Mesenchymal stem cell (in vitro differentiated cells and primary cell): Measurements from ENCODE around the gene PLA2G2D.

ENCODE experiments used
- DNase-seq: peaks from one replicate; pipeline ENCODE4 v3.0.0-alpha.2; 2013
- H2AFZ ChIP-seq: one replicate; pipeline ENCODE4 v1.6.1; 2013; ENCODE audit warnings: low read depth, mild to moderate bottlenecking, control low read depth, inconsistent platforms, low read length, moderate library complexity
- H2AK5ac ChIP-seq: 2 replicates; pipeline ENCODE4 v1.6.1; 2013; ENCODE audit warnings: low read length, moderate library complexity, mild to moderate bottlenecking, inconsistent platforms; ENCODE audit not compliant: severe bottlenecking
- H2BK120ac ChIP-seq: one replicate; pipeline ENCODE4 v1.6.1; 2013; ENCODE audit warnings: low read depth, mild to moderate bottlenecking, inconsistent platforms, low read length, moderate library complexity
- H2BK12ac ChIP-seq, 2 experiments: one replicate each; pipeline ENCODE4 v1.6.1; 2013; ENCODE audit warnings: inconsistent platforms in 2 of 2, low read length in 2 of 2, mild to moderate bottlenecking in 2 of 2, moderate library complexity in 2 of 2, control low read depth in 1 of 2
- H2BK15ac ChIP-seq: one replicate; pipeline ENCODE4 v1.6.1; 2013; ENCODE audit warnings: mild to moderate bottlenecking, low read depth, inconsistent platforms; ENCODE audit not compliant: poor library complexity, severe bottlenecking
- H2BK5ac ChIP-seq: 2 replicates; pipeline ENCODE4 v1.6.1; 2013; ENCODE audit warnings: low read depth, mild to moderate bottlenecking, low read length, control low read depth, inconsistent platforms; ENCODE audit not compliant: poor library complexity, severe bottlenecking
- H3K14ac ChIP-seq, 2 experiments: one replicate each; pipeline ENCODE4 v1.6.1; 2013; ENCODE audit warnings: inconsistent platforms in 2 of 2, low read length in 2 of 2, control low read depth in 1 of 2, mild to moderate bottlenecking in 1 of 2, moderate library complexity in 1 of 2
- H3K18ac ChIP-seq, 2 experiments: one replicate each; pipeline ENCODE4 v1.6.1; 2013; ENCODE audit warnings: inconsistent platforms in 2 of 2, low read length in 2 of 2, control low read depth in 1 of 2, low read depth in 1 of 2, mild to moderate bottlenecking in 1 of 2
- H3K23ac ChIP-seq, 2 experiments: one replicate each; pipeline ENCODE4 v1.6.1; 2013; ENCODE audit warnings: inconsistent platforms in 2 of 2, low read length in 2 of 2, mild to moderate bottlenecking in 2 of 2, moderate library complexity in 2 of 2, control low read depth in 1 of 2
- H3K27ac ChIP-seq: 2 replicates; pipeline ENCODE4 v1.5.1; 2013; ENCODE audit warnings: mild to moderate bottlenecking, moderate library complexity, low read length, control low read depth, inconsistent platforms; ENCODE audit not compliant: poor library complexity, severe bottlenecking
- H3K27me3 ChIP-seq, 2 experiments: 2 replicates each; pipeline versions ENCODE4 v1.6.1 to v1.7.0; 2013; ENCODE audit warnings: low read length in 2 of 2, mild to moderate bottlenecking in 2 of 2, moderate library complexity in 2 of 2, control low read depth in 1 of 2, inconsistent platforms in 1 of 2; ENCODE audit not compliant: control insufficient read depth in 1 of 2, insufficient read depth in 1 of 2
- H3K36me3 ChIP-seq, 2 experiments: 2 replicates each; pipeline versions ENCODE4 v1.6.1 to v1.7.0; 2013; ENCODE audit warnings: low read length in 2 of 2, control low read depth in 1 of 2, inconsistent platforms in 1 of 2, low read depth in 1 of 2, mild to moderate bottlenecking in 1 of 2; ENCODE audit not compliant: insufficient read depth in 2 of 2, control insufficient read depth in 1 of 2
- H3K4ac ChIP-seq, 2 experiments: one replicate each; pipeline ENCODE4 v1.6.1; 2013; ENCODE audit warnings: inconsistent platforms in 2 of 2, low read length in 2 of 2, mild to moderate bottlenecking in 2 of 2, moderate library complexity in 2 of 2, control low read depth in 1 of 2, low read depth in 1 of 2
- H3K4me1 ChIP-seq: 2 replicates; pipeline ENCODE4 v1.6.1; 2013; ENCODE audit warnings: low read depth, low read length, control low read depth; ENCODE audit not compliant: control insufficient read depth, insufficient read depth
- H3K4me2 ChIP-seq: 2 replicates; pipeline ENCODE4 v1.6.1; 2013; ENCODE audit warnings: low read length, mild to moderate bottlenecking, inconsistent platforms; ENCODE audit not compliant: poor library complexity, severe bottlenecking
- H3K4me3 ChIP-seq, 2 experiments: 2 replicates each; pipeline versions ENCODE4 v1.5.1 to v1.7.0; 2013; ENCODE audit warnings: low read length in 2 of 2, mild to moderate bottlenecking in 2 of 2, control low read depth in 1 of 2, low read depth in 1 of 2; ENCODE audit not compliant: insufficient read depth in 1 of 2
- H3K79me1 ChIP-seq: replicated peaks from 2 replicates; pipeline ENCODE4 v1.6.1; 2013; ENCODE audit warnings: mild to moderate bottlenecking, control low read depth, low read length, inconsistent platforms; ENCODE audit not compliant: poor library complexity, severe bottlenecking
- H3K9ac ChIP-seq: 2 replicates; pipeline ENCODE4 v1.7.0; 2013; ENCODE audit warnings: mild to moderate bottlenecking, low read length, moderate library complexity
- H3K9me3 ChIP-seq: 2 replicates; pipeline ENCODE4 v1.7.0; 2013; ENCODE audit warnings: mild to moderate bottlenecking, low read length; ENCODE audit not compliant: control insufficient read depth
- H4K8ac ChIP-seq: one replicate; pipeline ENCODE4 v1.6.1; 2013; ENCODE audit warnings: inconsistent platforms, mild to moderate bottlenecking, low read length, moderate library complexity
- H4K91ac ChIP-seq: one replicate; pipeline ENCODE4 v1.6.1; 2013; ENCODE audit warnings: mild to moderate bottlenecking, low read length, inconsistent platforms
- WGBS: methylation state at CpG from one replicate; pipeline ENCODE4 v1.1.7; 2013; ENCODE audit warnings: mixed read lengths; 5-methylcytosine and 5-hydroxymethylcytosine counted together

Gene PLA2G2D

DNA sequence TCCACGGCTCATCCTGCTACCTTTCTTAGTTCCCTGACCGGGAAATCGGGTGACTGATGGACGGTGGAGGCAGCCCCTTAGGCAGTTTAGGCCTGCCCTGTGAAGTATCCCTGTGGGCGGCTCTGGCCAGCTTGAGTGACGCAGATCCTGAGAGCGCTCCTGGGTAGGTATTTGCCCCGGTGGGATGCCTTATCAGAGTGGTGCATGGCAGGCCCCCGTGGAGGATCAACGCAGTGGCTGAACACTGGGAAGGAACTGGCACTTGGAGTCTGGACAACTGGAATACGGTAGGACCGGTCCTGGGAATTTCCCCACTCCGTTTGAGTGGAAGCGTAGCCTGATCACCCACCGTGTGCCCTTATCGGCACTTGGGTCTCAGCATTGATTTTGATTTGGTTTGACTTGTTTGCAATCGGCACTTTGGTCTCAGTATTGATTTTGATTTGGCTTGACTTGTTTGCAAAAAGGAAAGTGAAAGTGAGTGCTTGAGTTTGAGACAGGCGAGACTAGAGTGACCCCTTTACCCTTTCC lies 35.0 kb upstream of the PLA2G2D start:
- no peak overlapping the region for H4K91ac ChIP-seq
- no peak overlapping the region for H2BK120ac ChIP-seq
- peak overlapping the region in 1 of 2 experiments; percentile 46 for H3K4me3 ChIP-seq
- H3K23ac ChIP-seq, result no peak overlapping the region
- peaks cover 6% of the 10 kb centered on the region for H3K4me1 ChIP-seq
- peak overlapping the region; percentile 88 for H3K9ac ChIP-seq
- no peaks in the 10 kb centered on the region for H3K36me3 ChIP-seq
- WGBS, result 93% methylated on average over 18 of the region's 18 CpGs
- peaks cover 16% of the 10 kb centered on the region for H3K9me3 ChIP-seq
- DNase-seq, result peak; percentile 4
- no peak overlapping the region for H3K14ac ChIP-seq
- no peak overlapping the region for H2BK5ac ChIP-seq
- H2AFZ ChIP-seq, result no peak overlapping the region
- no peak overlapping the region for H2BK15ac ChIP-seq
- no peak overlapping the region for H3K27ac ChIP-seq
- H3K27me3 ChIP-seq, result no peaks in the 10 kb centered on the region
- H2AK5ac ChIP-seq, result no peak overlapping the region
- H4K8ac ChIP-seq, result no peak overlapping the region
- no peak overlapping the region for H3K18ac ChIP-seq
- H3K4ac ChIP-seq, result no peak overlapping the region
- H3K4me2 ChIP-seq, result no peak overlapping the region
- no peak overlapping the region for H2BK12ac ChIP-seq
- H3K79me1 ChIP-seq, result no peaks in the 10 kb centered on the region

- no peak overlapping the region for H2AK5ac ChIP-seq
Observed at GRCh38 chr1:20153000-20153418, 33.7 kb upstream of the PLA2G2D start.

GRCh38 chr1:20152599-20152930 lies 33.2 kb upstream of the PLA2G2D start:
- no peak overlapping the region for H3K18ac ChIP-seq
- H2AFZ ChIP-seq, result no peak overlapping the region
- WGBS, result 44% methylated on average over 6 of the region's 7 CpGs
- no peak overlapping the region for H2BK15ac ChIP-seq
- H2BK5ac ChIP-seq, result no peak overlapping the region
- no peaks in the 10 kb centered on the region for H3K79me1 ChIP-seq
- H3K27ac ChIP-seq, result no peak overlapping the region
- no peak overlapping the region for H3K23ac ChIP-seq
- H4K91ac ChIP-seq, result no peak overlapping the region
- no peak overlapping the region for H2BK120ac ChIP-seq
- H3K36me3 ChIP-seq, result no peaks in the 10 kb centered on the region
- H3K9me3 ChIP-seq, result no peaks in the 10 kb centered on the region
- H4K8ac ChIP-seq, result peak overlapping the region; percentile 10
- H3K27me3 ChIP-seq, result no peaks in the 10 kb centered on the region
- DNase-seq, result no peak
- no peak overlapping the region for H2AK5ac ChIP-seq
- peak overlapping the region; percentile 88 for H3K9ac ChIP-seq
- peaks cover 6% of the 10 kb centered on the region for H3K4me1 ChIP-seq
- H2BK12ac ChIP-seq, result no peak overlapping the region
- H3K4me2 ChIP-seq, result no peak overlapping the region
- H3K14ac ChIP-seq, result no peak overlapping the region
- H3K4me3 ChIP-seq, result no peak overlapping the region
- no peak overlapping the region for H3K4ac ChIP-seq

More at GRCh38 chr1:20153000-20153418, 33.7 kb upstream of the PLA2G2D start:
- WGBS, result 63% methylated on average over 6 of the region's 6 CpGs
- Histone ChIP-seq H3K27me3 (no peaks in the 10 kb centered on the region), H3K36me3 (no peaks in the 10 kb centered on the region), H3K79me1 (no peaks in the 10 kb centered on the region), H2BK5ac (no peak overlapping the region), H3K4me3 (no peak overlapping the region), H3K4me1 (peaks cover 6% of the 10 kb centered on the region), H2BK15ac (no peak overlapping the region), H3K18ac (no peak overlapping the region), H2BK120ac (no peak overlapping the region), H4K91ac (peak overlapping the region; percentile 64), H3K9me3 (peaks cover 4% of the 10 kb centered on the region), H2AFZ (no peak overlapping the region), H3K14ac (no peak overlapping the region), H3K27ac (no peak overlapping the region), H3K9ac (peak overlapping the region; percentile 88), H3K4ac (no peak overlapping the region), H3K23ac (no peak overlapping the region), H3K4me2 (no peak overlapping the region), H4K8ac (no peak overlapping the region), H2BK12ac (no peak overlapping the region)
- DNase-seq, result no peak

DNA sequence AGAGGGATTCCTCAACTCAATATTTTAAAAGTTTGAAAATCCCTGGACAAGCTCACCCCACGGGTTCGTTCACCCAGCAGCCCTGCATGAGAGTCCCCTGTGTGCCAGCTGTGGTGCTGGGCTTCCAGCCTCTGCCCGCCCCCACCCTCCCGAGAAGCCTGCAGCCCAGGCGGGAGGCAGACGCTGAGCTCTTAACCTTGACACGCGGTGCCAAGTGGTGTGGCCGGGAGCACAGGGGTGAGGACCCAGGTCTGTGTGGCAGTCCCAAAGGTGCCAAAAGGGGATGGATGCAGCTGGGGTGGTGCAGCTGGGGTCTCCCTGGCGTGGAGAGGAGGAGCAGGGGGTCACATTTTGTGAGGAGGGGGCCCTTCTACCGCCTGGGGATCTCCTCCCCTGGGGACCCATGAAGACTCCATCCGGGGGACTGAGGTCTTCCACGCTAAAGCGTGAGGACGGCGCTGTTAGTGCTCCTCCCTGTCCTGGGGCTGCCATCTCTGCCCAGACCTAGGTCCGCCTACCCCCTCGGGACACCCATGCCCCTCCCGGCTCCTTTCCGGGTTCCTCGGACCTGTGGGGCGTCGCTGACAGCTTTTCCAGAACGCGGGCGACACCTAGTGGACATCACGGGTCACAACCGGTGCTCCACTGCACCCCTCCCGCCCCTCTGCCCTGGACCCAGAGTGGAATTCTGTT lies 32.7 kb upstream of the PLA2G2D start:
- Histone ChIP-seq H2BK5ac (no peak overlapping the region), H4K8ac (peak overlapping the region; percentile 70), H3K27ac (no peak overlapping the region), H3K4ac (no peak overlapping the region), H3K23ac (no peak overlapping the region), H3K9ac (peak overlapping the region; percentile 88), H3K79me1 (no peaks in the 10 kb centered on the region), H3K4me1 (peaks cover 6% of the 10 kb centered on the region), H3K14ac (no peak overlapping the region), H3K36me3 (no peaks in the 10 kb centered on the region), H3K4me3 (peak overlapping the region in 1 of 2 experiments; percentile 75), H2BK120ac (peak overlapping the region; percentile 58), H2BK15ac (no peak overlapping the region), H2AK5ac (no peak overlapping the region), H3K18ac (peak overlapping the region; percentile 48 to 67), H3K27me3 (peaks cover 0 to 1% of the 10 kb centered on the region in 2 experiments), H4K91ac (peak overlapping the region; percentile 46), H2AFZ (peak overlapping the region; percentile 54), H2BK12ac (peak overlapping the region in 1 of 2 experiments; percentile 87), H3K4me2 (peak overlapping the region; percentile 74), H3K9me3 (no peaks in the 10 kb centered on the region)
- WGBS, result 26% methylated on average over 29 of the region's 29 CpGs
- peak; percentile 62 for DNase-seq
